PFSK-1 (cell line): ENCODE data around the gene ZNF326.

ENCODE experiments used
- FOXP2 ChIP-seq: optimal IDR thresholded peaks from 2 replicates; pipeline ENCODE3; 2011; ENCODE audit warnings: borderline replicate concordance, control low read depth, inconsistent platforms; ENCODE audit not compliant: insufficient read depth; ENCODE audit errors: extremely low read length, extremely low read depth
- POLR2AphosphoS5 ChIP-seq: IDR thresholded peaks from 2 replicates; pipeline ENCODE4 v1.6.1; 2012; ENCODE audit warnings: low read depth, mild to moderate bottlenecking, control low read depth, low read length, moderate library complexity
- REST ChIP-seq, 2 experiments: IDR thresholded peaks; 2 replicates each; pipeline versions ENCODE4 v1.6.1 to v1.8.0; 2011 to 2012; ENCODE audit warnings: low read depth in 2 of 2, low read length in 2 of 2, control low read depth in 1 of 2, inconsistent platforms in 1 of 2, mild to moderate bottlenecking in 1 of 2, moderate library complexity in 1 of 2; ENCODE audit not compliant: insufficient read depth in 1 of 2
- SIN3A ChIP-seq: IDR thresholded peaks from 2 replicates; pipeline ENCODE4 v1.6.1; 2012; ENCODE audit warnings: mild to moderate bottlenecking, low read length, moderate library complexity, borderline replicate concordance; ENCODE audit not compliant: insufficient read depth
- TAF1 ChIP-seq: IDR thresholded peaks from 2 replicates; pipeline ENCODE4 v1.6.1; 2012; ENCODE audit warnings: low read length, control low read depth, borderline replicate concordance; ENCODE audit not compliant: insufficient read depth

Gene ZNF326

GRCh38 chr1:90048043-90048442, 53.1 kb downstream of the ZNF326 start:
- no peak for TF ChIP-seq POLR2AphosphoS5
- TF ChIP-seq TAF1 = no peak
- no peak for TF ChIP-seq REST (IDR thresholded peaks at IDR 0.05; ENCODE audit: insufficient read depth in 1 of 2, low read depth in 2 of 2, low read length in 2 of 2)
- no peak for TF ChIP-seq FOXP2
- no peak for TF ChIP-seq SIN3A

- no peak for TF ChIP-seq SIN3A
- TF ChIP-seq POLR2AphosphoS5 = no peak
- TF ChIP-seq FOXP2 = no peak
- no peak for TF ChIP-seq REST (IDR thresholded peaks at IDR 0.05; ENCODE audit: insufficient read depth in 1 of 2, low read depth in 2 of 2, low read length in 2 of 2)
- no peak for TF ChIP-seq TAF1
These were observed 72.5 kb downstream of the ZNF326 start for GRCh38 chr1:90067194-90067931.

- TF ChIP-seq SIN3A = no peak
- no peak for TF ChIP-seq REST (IDR thresholded peaks at IDR 0.05; ENCODE audit: insufficient read depth in 1 of 2, low read depth in 2 of 2, low read length in 2 of 2)
- no peak for TF ChIP-seq FOXP2
- no peak for TF ChIP-seq TAF1
- TF ChIP-seq POLR2AphosphoS5 = no peak
These were observed 73.8 kb downstream of the ZNF326 start for GRCh38 chr1:90068611-90069280.

GRCh38 chr1:90074137-90074536, 79.2 kb downstream of the ZNF326 start:
- TF ChIP-seq TAF1 (no peak), REST (IDR thresholded peaks at IDR 0.05; ENCODE audit: insufficient read depth in 1 of 2, low read depth in 2 of 2, low read length in 2 of 2) (no peak), SIN3A (no peak), POLR2AphosphoS5 (no peak), FOXP2 (no peak)

- TF ChIP-seq SIN3A (no peak), POLR2AphosphoS5 (no peak), REST (IDR thresholded peaks at IDR 0.05; ENCODE audit: insufficient read depth in 1 of 2, low read depth in 2 of 2, low read length in 2 of 2) (no peak), FOXP2 (no peak), TAF1 (no peak)
These were observed 79.7 kb downstream of the ZNF326 start for GRCh38 chr1:90074566-90074965.
